HG02588 (cell line): ENCODE data around the gene RASGRF1.
"Not testable (repeated sequence)": the region's sequence is repeated elsewhere in the genome, so short reads cannot be mapped to it uniquely, and the experiment has no call there.

Source experiments
- ATAC-seq: cut with Tn5 transposase; IDR thresholded peaks from one replicate; pipeline ENCODE4 v1.9.1; 2021; ENCODE audit warnings: mild to moderate bottlenecking, moderate library complexity; ENCODE audit not compliant: unreplicated experiment

Gene RASGRF1, protein sequence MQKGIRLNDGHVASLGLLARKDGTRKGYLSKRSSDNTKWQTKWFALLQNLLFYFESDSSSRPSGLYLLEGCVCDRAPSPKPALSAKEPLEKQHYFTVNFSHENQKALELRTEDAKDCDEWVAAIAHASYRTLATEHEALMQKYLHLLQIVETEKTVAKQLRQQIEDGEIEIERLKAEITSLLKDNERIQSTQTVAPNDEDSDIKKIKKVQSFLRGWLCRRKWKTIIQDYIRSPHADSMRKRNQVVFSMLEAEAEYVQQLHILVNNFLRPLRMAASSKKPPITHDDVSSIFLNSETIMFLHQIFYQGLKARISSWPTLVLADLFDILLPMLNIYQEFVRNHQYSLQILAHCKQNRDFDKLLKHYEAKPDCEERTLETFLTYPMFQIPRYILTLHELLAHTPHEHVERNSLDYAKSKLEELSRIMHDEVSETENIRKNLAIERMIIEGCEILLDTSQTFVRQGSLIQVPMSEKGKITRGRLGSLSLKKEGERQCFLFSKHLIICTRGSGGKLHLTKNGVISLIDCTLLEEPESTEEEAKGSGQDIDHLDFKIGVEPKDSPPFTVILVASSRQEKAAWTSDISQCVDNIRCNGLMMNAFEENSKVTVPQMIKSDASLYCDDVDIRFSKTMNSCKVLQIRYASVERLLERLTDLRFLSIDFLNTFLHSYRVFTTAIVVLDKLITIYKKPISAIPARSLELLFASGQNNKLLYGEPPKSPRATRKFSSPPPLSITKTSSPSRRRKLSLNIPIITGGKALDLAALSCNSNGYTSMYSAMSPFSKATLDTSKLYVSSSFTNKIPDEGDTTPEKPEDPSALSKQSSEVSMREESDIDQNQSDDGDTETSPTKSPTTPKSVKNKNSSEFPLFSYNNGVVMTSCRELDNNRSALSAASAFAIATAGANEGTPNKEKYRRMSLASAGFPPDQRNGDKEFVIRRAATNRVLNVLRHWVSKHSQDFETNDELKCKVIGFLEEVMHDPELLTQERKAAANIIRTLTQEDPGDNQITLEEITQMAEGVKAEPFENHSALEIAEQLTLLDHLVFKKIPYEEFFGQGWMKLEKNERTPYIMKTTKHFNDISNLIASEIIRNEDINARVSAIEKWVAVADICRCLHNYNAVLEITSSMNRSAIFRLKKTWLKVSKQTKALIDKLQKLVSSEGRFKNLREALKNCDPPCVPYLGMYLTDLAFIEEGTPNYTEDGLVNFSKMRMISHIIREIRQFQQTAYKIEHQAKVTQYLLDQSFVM (N-terminal part only)

DNA sequence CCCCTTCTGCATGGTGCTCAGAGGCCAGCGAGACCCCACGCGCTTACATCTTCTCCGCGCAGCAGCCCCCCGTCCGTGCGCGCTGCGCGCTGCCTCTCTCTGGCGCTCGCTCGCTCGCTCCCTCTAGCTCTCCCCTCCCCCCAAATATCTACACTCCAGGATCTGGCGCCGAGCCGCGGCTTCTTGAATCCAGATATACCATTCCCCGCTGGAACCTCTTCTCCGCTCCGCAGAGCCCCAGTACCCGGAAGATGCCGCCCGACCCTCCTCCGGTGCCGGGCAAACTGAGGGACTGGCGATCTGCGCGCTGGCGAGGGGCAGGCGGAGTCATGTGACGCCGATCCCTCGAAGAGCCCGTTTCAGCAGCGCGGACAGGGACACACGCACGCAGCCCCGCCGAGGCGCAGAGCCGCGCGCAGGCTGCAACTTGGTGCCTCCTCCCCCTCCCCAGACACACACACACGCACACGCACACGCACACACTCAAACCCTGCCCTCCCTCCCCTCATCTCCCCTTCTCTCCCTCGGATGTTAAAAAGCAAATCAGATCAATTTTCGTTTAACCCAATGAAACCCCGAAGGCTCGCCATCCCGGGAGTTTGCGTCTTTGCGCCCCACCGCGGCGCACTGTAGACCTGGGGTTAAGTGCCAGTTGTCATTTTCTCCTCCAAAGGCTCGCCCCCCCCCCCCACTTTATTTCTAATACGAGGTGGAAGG lies at the start of gene RASGRF1:
RASGRF1 (minus strand) TSS at position 294 of the 717 bp plus-strand sequence; CDS start at position 12, 282 bp downstream.
- ATAC-seq = no peak

DNA sequence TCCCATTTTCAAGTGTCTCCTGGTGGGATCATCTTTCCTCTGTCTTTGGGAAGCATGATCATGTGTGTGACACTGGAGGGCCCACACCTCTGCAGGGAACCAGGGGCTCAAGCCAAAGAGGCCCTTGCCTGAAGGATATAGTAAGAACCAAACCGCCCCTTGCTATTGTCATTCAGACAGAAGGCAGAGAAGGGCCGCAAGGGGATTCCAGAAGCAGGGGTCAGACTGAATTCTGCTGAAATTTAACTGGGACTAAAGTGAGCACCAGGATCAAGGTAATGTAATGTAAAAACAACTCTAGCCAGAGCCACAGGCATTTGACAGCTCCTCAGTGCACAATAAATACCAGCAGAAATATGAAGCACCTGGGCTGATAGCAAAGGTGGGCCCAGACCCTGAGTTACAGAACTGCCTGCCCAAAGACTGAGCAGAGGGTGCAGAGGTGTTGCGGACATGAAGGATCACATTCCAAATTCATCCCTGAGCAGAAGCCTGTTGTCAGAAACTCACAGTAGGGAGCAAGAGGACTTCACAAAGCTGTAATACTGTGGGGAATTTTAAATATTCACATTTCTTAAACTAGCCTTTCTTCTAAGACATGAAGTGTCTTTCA lies 46.0 kb upstream of the RASGRF1 start:
- no peak for ATAC-seq

DNA sequence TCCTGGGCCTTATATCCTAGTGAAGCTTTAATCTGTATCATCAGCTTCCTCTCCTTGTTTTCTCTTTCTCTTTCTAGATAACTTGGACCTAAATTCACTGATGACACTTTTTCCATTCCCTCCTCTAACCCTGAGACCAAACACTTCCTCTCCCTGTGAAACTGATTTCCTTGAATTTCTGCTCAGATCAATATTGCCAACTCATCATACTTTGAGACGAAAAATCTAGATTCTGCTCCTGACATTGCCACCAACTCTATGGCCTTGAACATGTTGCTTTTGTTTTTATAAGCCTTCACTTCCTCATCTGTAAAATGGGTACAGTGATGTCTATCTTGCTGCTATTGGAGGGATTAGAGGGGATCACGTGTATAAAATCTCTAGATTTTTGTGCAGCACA lies 42.7 kb upstream of the RASGRF1 start:
- ATAC-seq = no peak

DNA sequence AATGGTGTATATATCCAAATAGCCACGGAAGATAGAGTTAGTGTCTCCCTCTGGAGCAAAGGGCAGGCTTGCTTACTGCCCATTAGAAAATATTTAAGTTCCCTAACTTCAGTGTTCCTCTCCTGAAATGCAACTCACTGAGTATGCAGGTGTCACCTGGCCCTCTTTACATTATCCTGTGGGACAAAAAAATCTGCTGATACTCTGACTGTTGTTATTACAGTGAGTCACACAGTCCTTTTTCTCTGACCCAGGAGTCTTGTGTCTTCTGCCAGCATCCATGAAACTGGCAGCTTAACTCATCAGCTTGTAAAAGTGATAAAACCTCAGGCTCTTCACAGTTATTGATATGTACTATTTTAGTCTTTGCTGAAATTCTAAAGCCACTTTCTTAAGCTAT lies 42.2 kb upstream of the RASGRF1 start:
- no peak for ATAC-seq

DNA sequence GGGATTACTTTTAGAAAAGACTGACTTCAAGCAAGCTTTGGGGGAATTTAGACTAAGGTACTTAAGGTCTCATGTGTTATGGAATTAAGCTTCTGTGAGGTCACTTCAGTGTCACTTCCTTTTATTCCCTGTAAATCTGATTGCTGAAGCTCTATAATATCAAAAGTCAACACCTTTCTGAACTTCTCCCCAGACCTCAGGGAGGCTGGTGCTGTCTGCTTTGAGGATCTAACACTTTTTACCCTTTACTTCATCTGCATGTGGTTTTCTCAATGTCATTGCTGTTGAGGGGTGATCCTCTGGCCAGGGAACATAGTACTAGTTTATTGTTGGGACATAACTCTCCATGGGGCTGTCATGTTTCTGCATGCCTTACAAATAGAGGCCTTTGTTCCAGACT lies 41.8 kb upstream of the RASGRF1 start:
- no peak for ATAC-seq

DNA sequence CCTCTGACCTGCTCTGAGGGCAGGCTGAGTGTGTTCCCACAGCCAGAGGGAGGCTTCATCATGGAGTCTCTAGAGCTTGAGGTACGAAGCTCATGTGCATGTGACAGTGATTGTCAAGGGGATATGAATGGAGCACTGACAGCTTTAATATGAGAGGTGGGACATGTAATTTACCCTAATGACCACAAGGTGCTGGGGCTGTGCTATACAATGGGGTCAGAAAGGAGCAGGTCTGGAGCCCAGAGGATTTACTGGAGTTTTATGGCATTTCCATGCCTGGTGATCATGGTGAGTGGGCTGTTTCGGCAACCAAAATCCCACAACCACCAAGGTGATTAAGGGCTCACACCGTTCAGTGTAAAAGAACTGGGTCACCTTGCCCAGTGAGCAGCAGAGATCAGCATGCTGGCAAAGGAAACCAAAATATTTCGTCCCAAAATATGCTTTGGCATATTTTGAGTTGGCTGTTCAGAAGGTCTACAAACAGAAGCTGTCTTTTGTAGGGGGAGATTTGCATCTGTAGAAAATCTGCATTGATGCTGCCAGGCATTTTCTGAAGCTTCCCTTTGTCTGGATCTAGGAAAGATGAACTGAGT lies 40.1 kb upstream of the RASGRF1 start:
- ATAC-seq = no peak

DNA sequence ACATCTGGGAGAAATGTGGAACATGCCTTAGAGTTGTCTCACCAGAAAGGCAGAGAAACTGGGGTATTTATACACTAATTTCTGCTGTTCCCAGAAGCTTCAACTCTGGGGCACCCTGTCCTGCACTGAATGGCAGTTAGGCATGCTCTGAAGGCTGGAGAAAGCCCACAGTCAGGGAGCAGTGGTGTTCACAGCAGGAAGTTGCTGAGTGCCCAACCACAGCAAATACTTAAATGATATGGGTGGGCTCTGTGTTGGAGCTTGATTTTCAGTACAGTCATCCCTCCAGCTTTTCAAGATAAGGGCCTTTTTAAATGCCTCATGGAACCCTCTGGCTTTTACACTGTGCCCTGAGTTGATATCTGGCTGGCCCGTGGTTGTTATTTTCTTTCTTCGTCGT lies 38.7 kb upstream of the RASGRF1 start:
- no peak for ATAC-seq

DNA sequence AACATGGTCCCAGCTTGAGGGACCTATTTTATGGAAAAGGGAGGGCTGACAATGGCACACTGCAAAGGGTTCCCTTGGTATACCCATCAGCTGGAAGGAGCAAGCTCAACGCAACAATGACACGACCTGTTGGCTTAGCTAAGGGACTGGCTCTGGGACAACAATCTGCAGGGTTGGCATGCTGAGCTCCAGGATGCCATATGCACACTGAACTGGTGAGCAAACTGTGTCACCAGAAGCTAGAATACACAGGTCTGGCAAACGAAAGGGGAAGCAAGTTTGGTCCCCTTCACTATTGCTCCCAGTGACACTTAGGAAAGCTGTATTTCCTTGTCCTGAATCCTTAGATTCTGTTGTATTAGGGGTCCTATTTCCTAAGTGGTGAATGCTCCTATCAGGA lies 38.0 kb upstream of the RASGRF1 start:
- ATAC-seq = no peak

DNA sequence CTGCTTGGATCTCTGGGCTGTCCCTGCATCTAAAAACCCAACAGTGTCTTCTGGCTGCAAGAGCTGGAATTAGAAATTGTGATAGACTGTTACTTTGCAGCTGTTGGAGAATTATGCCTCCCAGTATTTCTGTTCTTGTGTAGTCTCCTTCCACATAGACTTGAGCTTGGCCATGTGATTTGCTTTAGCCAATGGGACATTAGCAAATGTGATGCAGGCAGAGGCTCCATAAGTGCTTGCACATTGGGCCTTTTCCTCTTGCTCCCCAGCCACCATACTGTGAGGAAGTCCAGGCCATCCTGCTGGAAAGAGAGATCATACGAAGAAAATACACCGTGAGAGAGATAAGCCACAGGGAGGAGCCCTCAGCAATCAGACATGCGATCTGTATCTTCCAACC lies 33.8 kb upstream of the RASGRF1 start:
- no peak for ATAC-seq

DNA sequence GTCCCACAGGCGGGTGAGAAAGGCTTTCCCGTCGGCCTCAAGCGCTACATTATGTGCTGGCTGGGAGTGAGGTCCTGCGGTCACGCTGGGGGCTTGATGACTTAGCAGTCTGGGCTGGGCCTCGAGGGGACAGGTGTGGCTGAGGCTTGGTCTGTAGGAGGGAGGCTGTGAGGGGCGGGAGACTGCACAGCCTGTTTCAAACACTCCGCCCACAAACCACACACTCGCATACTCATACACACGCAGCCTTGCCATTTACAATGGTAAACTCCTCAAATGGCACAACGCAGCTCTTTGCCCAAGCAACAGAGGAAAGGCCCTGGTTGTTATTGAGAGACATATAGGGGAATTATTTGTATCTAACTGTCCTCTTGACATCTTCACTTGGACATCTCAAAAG lies 32.4 kb upstream of the RASGRF1 start:
- ATAC-seq = no peak

DNA sequence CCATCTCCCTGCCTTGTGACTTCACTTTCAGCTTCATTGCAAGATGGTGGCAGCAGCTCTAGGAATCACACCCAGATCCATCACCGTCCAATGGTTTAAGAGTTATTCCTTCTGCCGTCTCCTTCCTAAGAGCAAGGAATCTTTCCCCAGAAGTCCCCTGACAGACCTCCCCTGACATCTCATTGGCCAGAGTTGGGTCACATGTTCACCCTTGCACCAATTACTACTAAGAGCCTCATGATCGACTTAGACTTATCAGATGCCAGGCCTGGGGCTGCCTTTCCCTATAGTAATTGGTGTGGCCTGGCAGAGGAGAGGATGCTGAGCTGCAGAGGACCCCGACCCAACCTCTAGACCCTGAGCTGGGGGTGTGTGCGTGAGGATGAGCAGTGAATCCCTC lies 31.8 kb upstream of the RASGRF1 start:
- ATAC-seq = no peak

DNA sequence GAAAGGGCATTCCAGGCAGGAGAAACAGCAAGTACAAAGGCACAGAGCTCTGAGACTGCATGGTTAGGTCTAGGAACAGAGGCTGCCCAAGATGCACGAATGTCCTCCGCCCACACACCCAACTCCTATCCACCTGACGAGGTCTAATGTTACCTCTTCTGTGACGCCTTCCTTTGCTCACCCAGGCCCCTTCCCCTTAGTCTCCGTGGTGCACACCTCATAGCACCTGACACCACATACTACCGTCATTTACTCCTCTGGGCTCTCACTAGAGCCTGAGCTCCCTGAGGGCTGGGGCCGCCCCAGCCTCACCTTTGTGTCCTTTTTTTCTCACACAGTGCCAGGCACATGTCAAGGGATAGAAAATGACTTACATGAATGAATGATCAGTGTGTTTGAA lies 31.0 kb upstream of the RASGRF1 start:
- ATAC-seq = no peak

DNA sequence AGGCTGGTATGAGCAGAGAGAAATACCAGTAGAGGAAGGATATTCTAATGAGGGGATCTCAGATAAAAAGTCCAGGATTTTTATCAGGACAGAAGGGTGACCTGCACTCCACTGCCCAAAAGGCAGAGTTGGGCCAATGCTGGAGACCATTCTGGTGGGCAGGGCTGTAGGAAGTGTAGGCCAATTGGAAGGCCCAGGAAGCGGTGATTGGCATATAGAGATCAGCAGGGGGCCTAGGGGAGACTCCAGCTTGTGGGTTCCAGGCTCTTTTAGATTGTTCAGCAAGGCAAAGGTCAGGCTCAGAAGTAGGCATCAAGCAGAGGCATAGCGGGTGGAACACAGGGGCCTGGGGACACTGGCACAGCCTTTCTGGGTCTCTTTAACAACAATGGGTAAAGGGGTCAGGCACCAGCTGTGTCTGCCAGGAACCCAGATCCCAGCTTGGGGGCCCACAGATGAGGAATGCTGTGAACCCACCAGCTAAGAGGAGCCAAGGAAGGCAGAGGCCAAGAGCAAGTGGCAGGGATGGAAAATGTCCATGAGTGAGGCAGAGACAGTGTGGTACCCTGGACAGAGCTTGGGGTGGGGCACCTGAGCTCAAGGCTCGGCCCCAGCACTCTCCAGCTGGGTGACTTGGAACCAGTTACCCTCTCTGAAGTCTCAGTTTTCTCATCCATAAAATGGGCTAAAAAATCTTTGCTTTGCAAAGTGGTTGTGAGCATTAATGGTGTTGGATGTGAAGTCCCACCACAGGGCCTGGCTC lies 27.0 kb upstream of the RASGRF1 start:
- no peak for ATAC-seq

DNA sequence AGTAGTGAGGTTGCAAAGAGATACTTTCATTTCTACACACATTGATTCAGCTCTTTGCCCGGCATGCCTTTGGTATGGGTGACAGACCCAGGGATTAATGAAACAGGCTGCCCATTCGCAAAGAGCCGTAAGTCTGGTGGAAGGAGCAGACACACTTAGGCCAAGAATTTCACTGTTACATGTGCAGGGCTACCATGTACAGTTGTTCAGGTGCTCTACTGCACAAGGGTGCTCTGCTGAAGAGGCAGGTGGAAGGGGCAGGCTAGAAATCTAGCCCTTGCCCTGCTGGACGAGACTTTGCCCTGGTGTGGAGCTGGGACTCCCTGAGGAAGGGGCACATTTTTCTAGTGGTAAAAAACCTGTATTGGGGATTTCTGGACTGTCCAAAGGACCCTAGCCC lies 26.2 kb upstream of the RASGRF1 start:
- no peak for ATAC-seq

DNA sequence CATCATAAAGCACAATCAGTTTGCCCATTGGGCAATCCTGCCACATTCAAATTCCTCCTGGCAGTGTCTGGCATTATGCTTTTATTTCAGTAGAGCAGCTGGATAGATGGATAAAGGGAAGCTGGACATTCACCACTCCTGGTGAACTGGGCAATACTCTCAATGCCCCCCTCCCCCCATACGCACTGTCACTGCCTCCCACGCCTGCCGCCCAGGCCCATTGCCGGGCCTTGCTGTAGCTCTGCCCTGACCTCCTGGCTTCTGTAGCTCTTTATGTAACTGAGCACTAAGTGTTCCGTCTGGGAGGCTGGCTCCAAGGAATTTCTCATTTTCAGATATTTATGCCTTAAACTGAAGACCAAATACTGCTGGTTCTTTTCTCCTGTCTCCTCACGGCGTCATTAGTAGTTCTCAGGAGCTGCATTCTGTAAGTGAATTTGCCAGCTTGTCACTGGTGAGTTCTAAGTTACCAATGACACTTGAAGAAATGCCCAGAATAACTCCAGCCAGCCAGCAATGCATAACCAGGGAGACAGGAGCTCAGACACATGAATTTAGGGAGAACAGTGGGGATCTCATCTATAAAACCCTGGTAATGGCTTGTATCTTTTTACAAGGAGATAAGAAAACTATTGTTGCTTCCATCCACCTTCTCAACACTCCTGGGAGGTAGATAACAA lies 25.5 kb upstream of the RASGRF1 start:
- ATAC-seq = no peak

DNA sequence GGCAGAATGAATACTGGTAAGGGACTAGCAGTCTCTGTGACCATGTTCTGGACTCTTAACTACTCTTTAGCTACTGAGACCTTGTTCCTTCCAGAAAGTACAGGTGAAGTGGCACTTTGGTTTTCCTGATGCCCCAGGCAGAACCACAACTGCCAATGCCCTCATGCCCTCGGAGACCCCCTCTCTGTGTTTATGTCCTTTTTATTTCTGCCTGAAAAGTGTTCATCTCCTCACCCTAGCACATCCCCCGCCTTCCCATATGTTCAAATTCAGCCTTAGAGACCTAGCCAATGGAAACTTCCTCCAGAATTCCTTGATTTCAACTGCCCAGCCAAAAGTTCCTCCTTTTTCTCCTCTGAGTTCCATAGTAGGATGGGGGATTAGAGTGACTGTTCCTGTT lies 23.3 kb upstream of the RASGRF1 start:
- no peak for ATAC-seq

DNA sequence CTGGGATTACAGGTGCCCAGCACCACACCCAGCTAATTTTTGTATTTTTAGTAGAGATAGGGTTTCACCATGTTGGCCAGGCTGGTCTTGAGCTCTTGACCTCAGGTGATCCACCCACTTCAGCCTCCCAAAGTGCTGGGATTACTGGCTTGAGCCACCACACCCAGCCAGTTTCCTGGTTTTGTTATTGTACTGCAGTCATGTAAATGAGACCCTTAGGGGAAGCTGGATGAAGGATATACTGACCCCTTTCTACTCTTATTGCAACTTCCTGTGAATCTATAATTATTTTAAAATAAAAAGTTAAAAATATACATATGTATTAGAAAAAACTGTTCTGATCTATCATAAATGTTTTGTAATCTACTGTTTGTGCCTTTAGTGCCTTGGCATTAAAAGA lies 20.8 kb upstream of the RASGRF1 start:
- ATAC-seq = not testable (repeated sequence)

DNA sequence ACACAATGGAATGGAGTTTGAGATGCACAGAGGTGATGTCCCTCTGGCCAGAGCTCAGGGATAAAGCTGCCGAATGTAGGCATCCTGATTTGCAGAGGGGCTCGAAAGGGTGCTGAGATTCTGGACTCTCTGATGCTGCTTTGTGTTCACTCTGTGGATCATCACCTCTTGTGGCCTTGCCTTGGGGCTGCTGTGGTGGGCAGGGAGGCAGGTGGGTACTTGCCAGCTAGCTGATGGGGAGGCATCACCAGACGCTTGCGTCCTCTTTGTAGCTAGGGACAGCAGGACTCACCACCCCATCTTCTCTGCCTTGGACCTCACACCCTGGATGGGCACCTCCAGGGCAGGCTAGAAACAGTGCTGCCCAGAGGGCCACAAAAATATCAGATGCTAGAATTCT lies 14.6 kb upstream of the RASGRF1 start:
- no peak for ATAC-seq

DNA sequence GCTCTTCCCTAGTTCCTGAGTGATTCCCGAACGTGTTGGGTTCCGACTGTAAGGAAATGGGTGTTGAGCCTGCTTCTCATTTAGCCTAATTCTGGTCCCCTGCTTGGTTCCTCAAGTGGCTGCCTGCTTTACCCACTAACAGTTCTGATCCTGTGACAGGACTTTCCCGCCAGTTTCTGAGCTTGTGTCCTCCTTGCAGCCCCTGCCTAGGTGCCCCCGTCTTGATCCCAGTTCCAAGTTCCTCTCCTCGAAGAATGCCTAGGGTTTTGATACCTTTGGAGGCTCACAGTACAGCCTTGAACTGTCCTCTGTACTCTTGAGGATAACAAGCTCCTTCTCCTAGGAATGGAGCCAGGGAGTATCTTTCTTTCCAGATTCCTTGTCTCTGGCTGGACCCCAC lies 12.0 kb upstream of the RASGRF1 start:
- no peak for ATAC-seq
